PFSK-1 (cell line): ENCODE measurements around the gene SYMPK.

Experiments used
- FOXP2 ChIP-seq: optimal IDR thresholded peaks from 2 replicates; pipeline ENCODE3; 2011; ENCODE audit warnings: borderline replicate concordance, control low read depth, inconsistent platforms; ENCODE audit not compliant: insufficient read depth; ENCODE audit errors: extremely low read length, extremely low read depth
- POLR2AphosphoS5 ChIP-seq: IDR thresholded peaks from 2 replicates; pipeline ENCODE4 v1.6.1; 2012; ENCODE audit warnings: low read depth, mild to moderate bottlenecking, control low read depth, low read length, moderate library complexity
- SIN3A ChIP-seq: IDR thresholded peaks from 2 replicates; pipeline ENCODE4 v1.6.1; 2012; ENCODE audit warnings: mild to moderate bottlenecking, low read length, moderate library complexity, borderline replicate concordance; ENCODE audit not compliant: insufficient read depth
- TAF1 ChIP-seq: IDR thresholded peaks from 2 replicates; pipeline ENCODE4 v1.6.1; 2012; ENCODE audit warnings: low read length, control low read depth, borderline replicate concordance; ENCODE audit not compliant: insufficient read depth
- TF ChIP-seq, protein P1 (sequence below), 2 experiments: IDR thresholded peaks; 2 replicates each; pipeline versions ENCODE4 v1.6.1 to v1.8.0; 2011 to 2012; ENCODE audit warnings: low read depth in 2 of 2, low read length in 2 of 2, control low read depth in 1 of 2, inconsistent platforms in 1 of 2, mild to moderate bottlenecking in 1 of 2, moderate library complexity in 1 of 2; ENCODE audit not compliant: insufficient read depth in 1 of 2

SYMPK gene

DNA sequence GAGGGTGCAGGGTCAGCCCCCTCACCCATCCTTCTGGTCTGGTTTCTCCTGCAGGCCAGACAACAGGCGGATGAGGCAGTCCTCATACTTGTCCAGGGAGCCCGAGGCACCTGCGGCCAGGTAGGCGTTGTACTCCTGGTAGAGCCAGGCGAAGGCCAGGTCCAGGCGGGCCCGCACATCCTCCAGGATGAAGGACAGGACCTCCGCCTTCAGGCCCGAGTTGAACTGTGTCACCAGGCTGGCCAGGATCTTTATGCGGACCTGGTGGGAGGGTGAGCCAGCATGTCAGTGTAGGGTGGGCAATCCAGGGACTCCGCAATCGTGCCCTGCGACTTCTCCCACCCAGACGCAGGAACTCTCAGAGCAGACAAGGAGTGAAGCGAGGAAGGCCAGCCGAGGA is 34.0 kb downstream of the SYMPK start:
- TF ChIP-seq SIN3A (no peak), FOXP2 (no peak), POLR2AphosphoS5 (no peak), TAF1 (no peak)
- TF ChIP-seq, protein P1, sequence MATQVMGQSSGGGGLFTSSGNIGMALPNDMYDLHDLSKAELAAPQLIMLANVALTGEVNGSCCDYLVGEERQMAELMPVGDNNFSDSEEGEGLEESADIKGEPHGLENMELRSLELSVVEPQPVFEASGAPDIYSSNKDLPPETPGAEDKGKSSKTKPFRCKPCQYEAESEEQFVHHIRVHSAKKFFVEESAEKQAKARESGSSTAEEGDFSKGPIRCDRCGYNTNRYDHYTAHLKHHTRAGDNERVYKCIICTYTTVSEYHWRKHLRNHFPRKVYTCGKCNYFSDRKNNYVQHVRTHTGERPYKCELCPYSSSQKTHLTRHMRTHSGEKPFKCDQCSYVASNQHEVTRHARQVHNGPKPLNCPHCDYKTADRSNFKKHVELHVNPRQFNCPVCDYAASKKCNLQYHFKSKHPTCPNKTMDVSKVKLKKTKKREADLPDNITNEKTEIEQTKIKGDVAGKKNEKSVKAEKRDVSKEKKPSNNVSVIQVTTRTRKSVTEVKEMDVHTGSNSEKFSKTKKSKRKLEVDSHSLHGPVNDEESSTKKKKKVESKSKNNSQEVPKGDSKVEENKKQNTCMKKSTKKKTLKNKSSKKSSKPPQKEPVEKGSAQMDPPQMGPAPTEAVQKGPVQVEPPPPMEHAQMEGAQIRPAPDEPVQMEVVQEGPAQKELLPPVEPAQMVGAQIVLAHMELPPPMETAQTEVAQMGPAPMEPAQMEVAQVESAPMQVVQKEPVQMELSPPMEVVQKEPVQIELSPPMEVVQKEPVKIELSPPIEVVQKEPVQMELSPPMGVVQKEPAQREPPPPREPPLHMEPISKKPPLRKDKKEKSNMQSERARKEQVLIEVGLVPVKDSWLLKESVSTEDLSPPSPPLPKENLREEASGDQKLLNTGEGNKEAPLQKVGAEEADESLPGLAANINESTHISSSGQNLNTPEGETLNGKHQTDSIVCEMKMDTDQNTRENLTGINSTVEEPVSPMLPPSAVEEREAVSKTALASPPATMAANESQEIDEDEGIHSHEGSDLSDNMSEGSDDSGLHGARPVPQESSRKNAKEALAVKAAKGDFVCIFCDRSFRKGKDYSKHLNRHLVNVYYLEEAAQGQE (IDR thresholded peaks at IDR 0.05; ENCODE audit: insufficient read depth in 1 of 2, low read depth in 2 of 2, low read length in 2 of 2), result no peak

DNA sequence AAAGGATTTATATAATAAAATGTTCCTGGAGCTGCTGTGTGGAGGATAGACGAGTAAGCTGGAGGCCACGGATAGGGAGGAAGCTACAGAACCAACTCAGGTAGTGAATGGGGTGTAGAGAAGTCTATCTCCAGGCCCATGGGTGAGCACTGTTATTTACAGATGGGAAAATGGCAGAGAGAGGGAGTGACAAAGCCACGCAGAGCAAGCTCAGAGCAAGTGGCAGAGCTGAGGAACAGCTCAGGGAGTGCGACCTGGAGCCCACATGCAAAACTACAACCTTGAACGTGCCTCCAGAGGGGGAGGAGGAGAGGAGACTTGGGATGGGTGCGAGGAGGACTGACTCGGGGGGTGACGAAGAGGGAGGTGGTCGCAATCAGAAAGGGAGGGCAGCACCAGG is 34.4 kb downstream of the SYMPK start:
- TF ChIP-seq, protein P1 (IDR thresholded peaks at IDR 0.05; ENCODE audit: insufficient read depth in 1 of 2, low read depth in 2 of 2, low read length in 2 of 2), result no peak
- no peak for TF ChIP-seq SIN3A
- TF ChIP-seq FOXP2, result no peak
- TF ChIP-seq TAF1, result no peak
- TF ChIP-seq POLR2AphosphoS5, result no peak

DNA sequence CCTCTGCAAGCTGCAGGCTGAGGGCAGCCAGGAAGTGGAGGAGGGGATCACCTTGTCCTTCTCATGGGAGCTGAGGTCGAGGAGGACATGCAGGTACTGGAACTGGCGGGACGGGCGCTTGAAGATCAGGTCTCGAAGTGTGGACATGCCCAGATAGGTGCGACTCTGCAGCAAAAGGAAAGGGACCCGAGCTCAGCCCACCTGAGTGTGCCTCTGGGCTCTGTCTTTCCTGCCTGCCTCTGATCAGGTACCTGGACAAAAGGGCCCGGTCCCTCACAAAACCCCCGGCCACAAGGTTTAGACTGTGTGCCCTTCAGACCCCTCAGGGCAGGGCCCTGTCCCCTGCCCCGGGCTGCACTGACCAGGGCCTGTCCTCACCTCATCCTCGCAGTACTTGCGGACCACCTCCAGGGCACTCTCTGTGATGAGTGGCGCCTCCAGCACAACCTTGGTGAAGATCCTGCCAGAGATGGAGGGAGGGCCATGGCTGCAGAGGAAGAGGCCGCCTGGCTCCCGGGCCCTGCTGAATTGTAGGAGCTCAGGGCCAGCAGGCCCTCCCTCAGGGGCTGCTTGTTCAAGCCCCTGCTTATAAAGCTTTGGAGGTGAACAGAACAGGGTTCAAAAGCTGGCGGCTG is 35.4 kb downstream of the SYMPK start:
- TF ChIP-seq FOXP2 (no peak), SIN3A (no peak), TAF1 (no peak), POLR2AphosphoS5 (no peak)
- TF ChIP-seq, protein P1 (IDR thresholded peaks at IDR 0.05; ENCODE audit: insufficient read depth in 1 of 2, low read depth in 2 of 2, low read length in 2 of 2), result no peak

DNA sequence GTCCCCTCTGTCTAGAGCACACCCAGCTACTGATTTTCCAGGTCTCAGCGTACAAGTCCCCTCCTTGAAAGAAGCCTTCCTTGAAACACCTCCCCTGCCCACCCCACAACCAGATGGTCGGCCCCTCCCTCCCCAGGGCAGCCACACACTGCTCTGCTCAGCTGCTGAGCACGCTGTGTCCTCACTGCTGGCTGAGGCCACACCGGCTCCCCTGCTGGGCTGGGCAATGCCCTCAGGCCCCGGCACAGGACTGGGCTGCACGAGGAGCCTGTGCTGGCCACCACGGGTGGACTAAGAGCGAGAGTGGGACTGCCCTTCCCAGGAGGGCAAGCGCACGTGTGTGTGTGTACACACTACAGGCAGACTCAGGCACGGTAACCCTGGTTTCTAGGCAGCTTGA is 36.0 kb downstream of the SYMPK start:
- TF ChIP-seq SIN3A (no peak), POLR2AphosphoS5 (no peak), TAF1 (no peak)
- TF ChIP-seq, protein P1 (IDR thresholded peaks at IDR 0.05; ENCODE audit: insufficient read depth in 1 of 2, low read depth in 2 of 2, low read length in 2 of 2), result no peak
